C1 segment of cervical spinal cord (tissue), 14 donors: ENCODE results near the gene MCAT.

ENCODE experiments used
- DNase-seq, 14 donors: peaks; one replicate each; lab custom pipeline; 2025; lab: John Stamatoyannopoulos, UW

Gene MCAT

GRCh38 chr22:43094085-43094484 lies 49.1 kb downstream of the MCAT start:
- no peak for DNase-seq

DNA sequence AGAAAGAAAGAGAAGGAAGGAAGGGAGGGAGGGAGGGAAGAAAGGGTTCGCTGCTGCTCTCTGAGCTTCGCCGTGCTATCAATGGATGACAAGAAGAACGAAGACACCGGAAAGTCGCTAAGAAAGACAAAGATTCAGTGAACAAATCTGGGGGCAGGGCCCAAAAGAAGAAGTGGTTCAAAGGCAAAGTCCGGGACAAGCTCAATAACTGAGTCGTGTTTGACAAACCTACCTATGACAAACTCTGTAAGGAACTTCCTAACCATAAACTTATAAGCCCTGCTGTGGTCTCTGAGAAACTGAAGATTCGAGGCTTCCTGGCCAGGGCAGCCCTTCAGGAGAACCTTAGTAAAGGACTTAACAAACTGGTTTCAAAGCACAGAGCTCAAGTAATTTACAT lies 51.1 kb downstream of the MCAT start:
- no peak for DNase-seq

DNA sequence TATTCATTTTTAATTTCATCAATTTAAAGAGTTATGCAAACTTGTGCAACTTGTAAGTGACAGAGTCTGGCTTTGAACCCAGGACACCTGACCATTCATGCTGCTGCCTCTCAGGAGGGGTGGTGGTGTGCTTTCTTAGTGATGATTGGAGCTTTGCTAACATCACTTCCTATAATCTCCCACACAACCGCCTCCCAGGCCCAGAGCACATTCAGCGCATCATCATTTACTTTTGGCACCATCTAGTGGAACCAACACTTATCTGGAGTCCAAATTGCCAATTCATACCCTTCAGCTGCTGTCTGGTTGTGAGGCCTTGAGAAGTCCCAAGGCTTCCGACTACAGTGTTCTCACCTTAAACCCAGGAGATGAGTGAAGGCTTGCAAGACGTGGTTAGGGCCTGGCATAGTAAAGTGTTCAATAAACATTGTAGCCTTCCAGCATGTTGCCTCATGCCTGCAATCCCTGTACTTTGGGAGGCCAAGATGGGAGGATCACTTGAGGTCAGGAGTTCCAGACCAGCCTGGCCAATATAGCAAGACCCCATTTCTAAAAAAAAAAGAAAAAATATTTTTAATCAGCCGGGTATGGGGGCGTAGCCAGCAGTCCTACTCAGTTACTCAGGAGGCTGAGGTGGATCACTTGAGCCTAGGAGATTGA lies 52.9 kb downstream of the MCAT start:
- DNase-seq: peak in 7 of 14 donors; percentile 2 to 82 (median 6)

- DNase-seq: peak in 13 of 14 donors; percentile 38 to 87 (median 74)
These were observed 54.0 kb downstream of the MCAT start, which contains the start of gene TTLL1 for GRCh38 chr22:43088984-43089717. TSS of gene TTLL1 (minus strand) at chr22:43089391. CDS start at chr22:43075586, 13,805 bp downstream.

DNA sequence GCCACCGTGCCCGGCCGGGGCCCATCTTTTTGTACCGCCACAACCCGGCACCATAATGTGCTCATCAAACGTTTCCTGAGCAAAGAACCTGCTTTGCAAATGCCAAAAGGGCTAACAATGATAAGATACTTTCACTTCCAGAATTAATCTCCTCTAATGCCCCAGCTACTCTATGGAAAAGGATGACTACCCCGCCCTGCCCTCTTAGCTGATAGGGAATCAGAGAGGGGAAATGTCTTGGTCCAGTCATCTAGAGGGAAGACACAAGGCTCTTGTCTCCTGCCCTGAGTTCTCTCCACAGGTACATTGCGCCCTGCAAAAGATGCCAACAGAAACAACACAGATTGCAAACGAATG lies 54.6 kb downstream of the MCAT start:
- peak in 1 of 14 donors; percentile 27 for DNase-seq

- DNase-seq: no peak
These were observed 57.3 kb downstream of the MCAT start for GRCh38 chr22:43085658-43086606.
